CD4-positive, alpha-beta T cell treated with Interferon gamma for 1 hour (primary cell): ENCODE data around the gene CHD9.
"Not testable (repeated sequence)": the region's sequence is repeated elsewhere in the genome, so short reads cannot be mapped to it uniquely, and the experiment has no call there.

Source experiments
- DNase-seq: peaks from one replicate; pipeline ENCODE4 v3.0.0-alpha.2; 2020

Gene CHD9

GRCh38 chr16:53051255-53051654, 3.5 kb upstream of the CHD9 start:
- not testable (repeated sequence) for DNase-seq

- DNase-seq = no peak
Measured at GRCh38 chr16:53052519-53053501, 2.0 kb upstream of the CHD9 start, which contains the start of gene CHD9NB. Gene CHD9NB (minus strand): TSS chr16:53052897. CDS start chr16:53044158, 8,739 bp downstream.

- no peak for DNase-seq
Measured at GRCh38 chr16:53053967-53054669, 673 bp upstream of the CHD9 start.

GRCh38 chr16:53055541-53056391, 975 bp downstream of the CHD9 start:
- DNase-seq = no peak

- DNase-seq = no peak
Measured at GRCh38 chr16:53056392-53056881, 1.6 kb downstream of the CHD9 start.

GRCh38 chr16:53057658-53058057, 2.9 kb downstream of the CHD9 start:
- DNase-seq = no peak

- no peak for DNase-seq
Measured at GRCh38 chr16:53058441-53058840, 3.6 kb downstream of the CHD9 start.

- DNase-seq = no peak
Measured at GRCh38 chr16:53058882-53059281, 4.1 kb downstream of the CHD9 start.

- no peak for DNase-seq
Measured at GRCh38 chr16:53059672-53060071, 4.9 kb downstream of the CHD9 start.

GRCh38 chr16:53061256-53061655, 6.5 kb downstream of the CHD9 start:
- DNase-seq = no peak

GRCh38 chr16:53061701-53062159, 6.9 kb downstream of the CHD9 start:
- DNase-seq = peak; percentile 58

GRCh38 chr16:53064081-53064578, 9.3 kb downstream of the CHD9 start:
- no peak for DNase-seq

GRCh38 chr16:53065461-53066061, 10.8 kb downstream of the CHD9 start:
- no peak for DNase-seq

- DNase-seq = no peak
Measured at GRCh38 chr16:53067675-53068074, 12.9 kb downstream of the CHD9 start.

- DNase-seq = no peak
Measured at GRCh38 chr16:53068423-53068833, 13.6 kb downstream of the CHD9 start.

- no peak for DNase-seq
Measured at GRCh38 chr16:53069772-53070171, 15.0 kb downstream of the CHD9 start.

GRCh38 chr16:53071748-53072301, 17.0 kb downstream of the CHD9 start:
- no peak for DNase-seq

- no peak for DNase-seq
Measured at GRCh38 chr16:53073022-53073421, 18.2 kb downstream of the CHD9 start.

- not testable (repeated sequence) for DNase-seq
Measured at GRCh38 chr16:53074296-53074695, 19.5 kb downstream of the CHD9 start.

GRCh38 chr16:53075461-53075860, 20.7 kb downstream of the CHD9 start:
- DNase-seq = not testable (repeated sequence)

GRCh38 chr16:53078247-53078646, 23.5 kb downstream of the CHD9 start:
- no peak for DNase-seq
